Panc1 (cell line): ENCODE measurements around the gene FAM186B.

Experiments
- POLR2AphosphoS5 ChIP-seq: IDR thresholded peaks from 2 replicates; pipeline ENCODE4 v1.6.1; 2012; ENCODE audit warnings: mild to moderate bottlenecking, low read depth, low read length, moderate library complexity
- TCF7L2 ChIP-seq: IDR thresholded peaks from 2 replicates; pipeline ENCODE4 v1.6.1; 2011; ENCODE audit warnings: mild to moderate bottlenecking, low read depth, low read length, inconsistent platforms
- TF ChIP-seq, protein P1 (sequence below): fragments of 450-650 bp; IDR thresholded peaks from 2 replicates; pipeline ENCODE4 v1.5.1; 2017; ENCODE audit warnings: mild to moderate bottlenecking

DNA sequence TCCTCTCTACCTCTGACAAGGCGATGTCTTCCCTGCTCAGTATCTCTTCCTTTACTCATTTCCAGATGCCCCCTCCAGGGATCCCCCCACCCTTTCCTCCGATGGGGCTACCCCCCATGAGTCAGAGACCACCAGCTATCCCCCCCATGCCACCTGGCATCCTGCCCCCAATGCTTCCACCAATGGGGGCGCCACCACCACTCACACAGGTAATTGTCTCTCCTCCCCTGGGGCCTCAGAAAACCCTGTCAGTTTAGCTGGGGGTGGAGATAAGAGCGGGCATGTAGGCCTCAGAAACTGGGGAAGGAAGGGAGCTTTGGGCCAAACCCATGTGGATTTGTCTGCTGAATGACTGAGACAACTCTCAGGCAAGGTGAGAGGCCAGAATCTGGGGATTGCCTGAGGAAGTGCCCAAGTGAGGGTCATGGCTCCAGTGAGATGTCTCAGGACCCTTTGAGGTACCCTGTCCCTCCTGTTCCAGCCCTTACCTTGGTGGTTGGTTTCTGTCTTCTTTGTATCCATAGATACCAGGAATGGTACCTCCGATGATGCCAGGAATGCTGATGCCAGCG lies 26.0 kb upstream of the FAM186B start:
- TF ChIP-seq, protein P1, sequence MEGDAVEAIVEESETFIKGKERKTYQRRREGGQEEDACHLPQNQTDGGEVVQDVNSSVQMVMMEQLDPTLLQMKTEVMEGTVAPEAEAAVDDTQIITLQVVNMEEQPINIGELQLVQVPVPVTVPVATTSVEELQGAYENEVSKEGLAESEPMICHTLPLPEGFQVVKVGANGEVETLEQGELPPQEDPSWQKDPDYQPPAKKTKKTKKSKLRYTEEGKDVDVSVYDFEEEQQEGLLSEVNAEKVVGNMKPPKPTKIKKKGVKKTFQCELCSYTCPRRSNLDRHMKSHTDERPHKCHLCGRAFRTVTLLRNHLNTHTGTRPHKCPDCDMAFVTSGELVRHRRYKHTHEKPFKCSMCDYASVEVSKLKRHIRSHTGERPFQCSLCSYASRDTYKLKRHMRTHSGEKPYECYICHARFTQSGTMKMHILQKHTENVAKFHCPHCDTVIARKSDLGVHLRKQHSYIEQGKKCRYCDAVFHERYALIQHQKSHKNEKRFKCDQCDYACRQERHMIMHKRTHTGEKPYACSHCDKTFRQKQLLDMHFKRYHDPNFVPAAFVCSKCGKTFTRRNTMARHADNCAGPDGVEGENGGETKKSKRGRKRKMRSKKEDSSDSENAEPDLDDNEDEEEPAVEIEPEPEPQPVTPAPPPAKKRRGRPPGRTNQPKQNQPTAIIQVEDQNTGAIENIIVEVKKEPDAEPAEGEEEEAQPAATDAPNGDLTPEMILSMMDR = no peak
- no peak for TF ChIP-seq TCF7L2
- no peak for TF ChIP-seq POLR2AphosphoS5
